NCI-H2227 (cell line): ENCODE results near the gene BAX.
"Not testable (repeated sequence)": the region's sequence is repeated elsewhere in the genome, so short reads cannot be mapped to it uniquely, and the experiment has no call there.

Source experiments
- DNase-seq: peaks from one replicate; lab custom pipeline; 2025; ENCODE audit not compliant: unreplicated experiment; lab: John Stamatoyannopoulos, UW

BAX gene

DNA sequence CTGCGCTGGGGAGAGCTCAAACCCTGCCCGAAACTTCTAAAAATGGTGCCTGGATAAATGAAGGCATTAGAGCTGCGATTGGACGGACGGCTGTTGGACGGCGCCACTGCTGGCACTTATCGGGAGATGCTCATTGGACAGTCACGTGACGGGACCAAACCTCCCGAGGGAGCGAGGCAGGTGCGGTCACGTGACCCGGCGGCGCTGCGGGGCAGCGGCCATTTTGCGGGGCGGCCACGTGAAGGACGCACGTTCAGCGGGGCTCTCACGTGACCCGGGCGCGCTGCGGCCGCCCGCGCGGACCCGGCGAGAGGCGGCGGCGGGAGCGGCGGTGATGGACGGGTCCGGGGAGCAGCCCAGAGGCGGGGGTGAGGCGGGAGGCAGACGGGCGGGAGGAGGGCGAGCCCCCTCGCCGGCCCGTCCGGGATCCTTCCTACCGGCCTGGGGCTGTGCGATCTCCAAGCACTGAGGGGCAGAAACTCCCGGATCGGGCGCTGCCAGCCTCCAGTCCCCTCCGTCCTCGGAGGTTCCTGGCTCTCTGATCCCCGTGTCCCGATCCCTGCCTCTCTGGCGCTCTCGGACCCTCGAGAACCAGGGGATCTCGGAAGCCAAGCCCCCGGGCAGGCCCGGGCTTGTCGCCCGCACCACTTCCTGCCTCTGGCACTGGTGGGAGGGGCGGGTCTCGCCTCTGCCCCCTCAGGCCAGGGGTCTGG lies at the start of gene BAX:
Gene BAX (plus strand): TSS at position 281 of the 713 bp plus-strand sequence. CDS start 54 bp downstream, at position 335.
- peak; percentile 98 for DNase-seq

DNA sequence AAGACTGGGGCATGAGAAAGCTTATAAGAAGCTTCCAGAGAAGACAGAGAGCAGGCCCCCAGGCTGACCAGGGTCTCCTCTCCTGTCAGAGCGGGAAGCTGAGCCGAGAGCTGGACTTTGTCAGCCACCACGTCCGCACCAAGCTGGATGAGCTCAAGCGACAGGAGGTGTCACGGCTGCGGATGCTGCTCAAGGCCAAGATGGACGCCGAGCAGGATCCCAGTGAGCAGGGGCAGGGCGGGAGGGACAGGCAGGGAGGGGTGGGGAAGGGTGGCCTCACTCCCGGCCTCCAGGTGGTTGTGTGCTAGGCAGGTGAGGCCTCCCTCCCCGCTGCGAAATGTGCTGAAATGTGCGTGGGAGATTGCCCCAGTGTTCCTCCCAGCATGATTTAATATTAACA lies 49.0 kb upstream of the BAX start:
- no peak for DNase-seq

DNA sequence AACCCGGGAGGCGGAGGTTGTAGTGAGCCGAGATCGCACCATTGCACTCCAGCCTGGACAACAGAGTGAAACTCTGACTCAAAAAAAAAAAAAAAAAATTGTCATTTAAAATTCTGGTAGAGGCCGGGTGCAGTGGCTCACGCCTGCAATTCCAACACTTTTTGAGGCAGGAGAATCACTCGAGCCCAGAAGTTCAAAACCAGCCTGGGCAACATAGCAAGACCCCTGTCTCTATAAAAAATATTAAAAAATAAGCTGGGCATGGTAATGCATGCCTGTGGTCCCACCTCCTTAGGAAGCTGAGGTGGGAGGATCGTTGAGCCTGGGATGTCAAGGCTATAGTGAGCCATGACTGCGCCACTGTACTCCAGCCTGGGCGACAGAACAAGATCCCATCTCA lies 48.4 kb upstream of the BAX start:
- no peak for DNase-seq

DNA sequence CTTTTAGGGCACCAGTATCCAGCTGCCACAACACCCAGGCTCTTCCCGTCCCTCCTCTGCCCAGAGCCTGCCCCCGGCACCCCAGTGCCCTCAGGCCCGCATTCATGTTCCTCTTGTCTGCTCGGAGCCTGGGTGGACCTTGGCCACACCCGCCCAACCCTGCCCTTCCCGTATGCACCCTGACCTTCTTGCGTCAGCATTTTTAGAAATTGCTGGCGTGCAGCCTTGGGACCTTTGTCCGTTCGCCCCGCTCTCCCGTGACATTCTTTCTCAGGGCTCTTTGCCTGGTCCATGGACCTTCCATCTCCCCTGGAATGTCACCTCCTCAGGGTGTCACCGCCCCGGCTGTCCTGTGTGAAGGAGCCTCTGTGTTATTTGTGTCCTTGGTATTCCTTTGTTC lies 47.0 kb upstream of the BAX start:
- no peak for DNase-seq

DNA sequence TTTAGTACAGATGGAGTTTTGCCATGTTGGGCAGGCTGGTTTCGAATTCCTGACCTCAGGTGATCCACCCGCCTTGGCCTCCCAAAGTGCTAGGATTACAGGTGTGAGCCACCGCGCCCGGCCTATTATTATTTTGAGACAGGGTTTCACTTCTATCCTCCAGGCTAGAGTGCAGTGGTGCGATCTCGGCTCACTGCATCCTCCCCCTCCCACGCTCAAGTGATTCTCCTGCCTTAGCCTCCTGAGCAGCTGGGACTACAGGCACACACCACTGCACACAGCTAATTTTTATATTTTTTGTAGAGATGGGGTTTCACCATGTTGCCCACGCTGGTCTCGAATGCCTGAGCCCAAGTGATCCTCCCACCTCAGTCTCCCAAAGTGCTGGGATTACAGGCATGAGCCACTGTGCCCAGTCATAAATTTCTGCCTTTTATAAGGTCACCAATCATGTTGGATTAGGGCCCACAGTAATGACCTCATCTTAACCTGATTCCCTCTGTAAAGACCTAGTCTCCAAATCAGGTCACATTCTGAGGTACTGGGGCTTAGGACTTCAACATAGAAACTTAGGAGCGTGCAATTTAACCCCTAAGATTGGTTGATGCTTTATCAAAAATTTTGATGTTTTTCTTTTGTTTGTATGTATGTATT lies 45.1 kb upstream of the BAX start:
- DNase-seq: not testable (repeated sequence)

DNA sequence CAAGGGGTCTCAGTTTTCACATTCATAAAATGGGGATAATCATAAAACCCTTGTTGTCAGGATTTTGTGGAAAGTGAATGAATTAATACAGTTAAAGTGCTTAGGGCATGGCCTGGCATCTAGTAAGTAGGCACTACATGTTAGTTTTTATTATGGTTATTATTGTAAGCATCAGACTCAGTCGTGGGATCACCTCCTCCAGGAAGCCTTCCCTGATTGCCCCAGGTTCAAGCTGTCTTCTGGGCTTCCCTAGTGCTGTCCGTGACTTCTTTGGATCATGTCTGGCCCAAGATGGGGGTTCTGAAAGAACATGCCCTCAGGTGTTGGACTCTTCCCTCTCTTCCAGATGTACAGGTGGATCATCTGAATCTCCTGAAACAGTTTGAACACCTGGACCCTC lies 43.9 kb upstream of the BAX start:
- DNase-seq: no peak

DNA sequence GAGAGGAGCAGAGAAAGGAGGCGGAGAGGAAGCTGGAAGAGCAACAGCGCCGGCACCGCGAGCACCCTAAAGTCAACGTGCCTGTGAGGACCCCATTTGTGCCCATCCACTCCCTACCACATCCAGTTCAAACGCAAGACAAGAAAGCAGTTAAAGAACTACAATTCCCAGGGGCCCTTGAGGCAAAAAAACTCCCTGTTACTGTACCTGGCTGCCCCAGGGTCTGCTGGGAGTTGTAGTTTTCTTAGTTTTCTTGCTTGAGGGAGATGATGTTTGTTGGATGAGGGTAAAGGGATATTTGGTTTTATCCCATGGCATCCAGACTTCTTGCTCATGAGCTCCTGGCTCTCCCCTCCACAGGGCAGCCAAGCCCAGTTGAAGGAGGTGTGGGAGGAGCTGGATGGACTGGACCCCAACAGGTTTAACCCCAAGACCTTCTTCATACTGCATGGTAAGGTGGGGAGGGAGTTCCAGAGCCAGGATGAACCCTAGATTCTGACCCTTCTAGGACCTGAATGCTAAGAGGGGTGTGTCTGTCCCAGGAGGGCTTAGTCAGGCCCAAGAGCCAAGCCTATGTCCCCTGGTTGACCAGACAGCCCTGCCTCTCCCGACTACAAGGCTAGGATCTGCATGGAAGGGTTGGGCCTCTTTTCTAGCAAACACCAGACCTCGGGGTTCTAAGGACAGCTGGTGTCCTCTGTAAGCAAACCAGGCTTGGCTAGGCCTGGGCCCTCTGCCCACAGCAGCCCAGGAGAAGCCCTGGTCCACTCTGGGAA lies 41.4 kb upstream of the BAX start:
- peak; percentile 15 for DNase-seq

DNA sequence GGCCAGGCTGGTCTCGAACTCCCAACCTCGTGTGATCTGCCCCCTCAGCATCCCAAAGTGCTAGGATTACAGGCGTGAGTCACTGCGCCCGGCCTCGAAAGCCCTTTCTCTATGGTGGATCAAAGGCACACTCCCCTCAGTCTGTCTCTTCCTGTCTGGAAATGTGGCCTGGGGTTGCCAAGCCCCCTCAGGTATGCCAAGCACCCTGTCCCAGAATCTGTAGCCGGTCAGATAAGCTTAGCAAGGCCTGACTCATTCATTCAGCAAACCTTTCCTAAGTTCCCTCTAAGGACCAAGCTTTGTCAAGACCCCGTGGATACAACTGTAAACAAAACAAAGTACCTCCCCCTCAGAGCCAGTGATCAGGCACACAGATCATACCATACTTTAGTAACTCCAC lies 40.5 kb upstream of the BAX start:
- no peak for DNase-seq

DNA sequence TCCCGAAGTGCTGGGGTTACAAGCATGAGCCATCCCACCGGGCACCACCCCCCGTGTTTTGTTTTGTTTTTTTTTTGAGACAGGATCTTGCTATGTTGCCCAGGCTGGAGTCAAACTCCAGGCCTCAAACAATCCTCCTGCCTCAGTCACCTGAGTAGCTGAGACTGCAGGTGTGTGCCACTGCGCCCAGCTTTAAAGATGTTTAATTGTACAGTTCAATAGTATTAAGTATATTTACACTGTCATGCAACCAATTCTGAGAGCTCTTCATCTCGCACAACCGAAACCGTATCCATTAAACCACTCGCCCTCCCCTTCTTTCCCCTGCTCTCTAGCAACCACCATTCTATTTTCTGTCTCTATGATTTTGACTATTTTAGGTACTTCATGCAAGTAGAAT lies 38.9 kb upstream of the BAX start:
- no peak for DNase-seq

DNA sequence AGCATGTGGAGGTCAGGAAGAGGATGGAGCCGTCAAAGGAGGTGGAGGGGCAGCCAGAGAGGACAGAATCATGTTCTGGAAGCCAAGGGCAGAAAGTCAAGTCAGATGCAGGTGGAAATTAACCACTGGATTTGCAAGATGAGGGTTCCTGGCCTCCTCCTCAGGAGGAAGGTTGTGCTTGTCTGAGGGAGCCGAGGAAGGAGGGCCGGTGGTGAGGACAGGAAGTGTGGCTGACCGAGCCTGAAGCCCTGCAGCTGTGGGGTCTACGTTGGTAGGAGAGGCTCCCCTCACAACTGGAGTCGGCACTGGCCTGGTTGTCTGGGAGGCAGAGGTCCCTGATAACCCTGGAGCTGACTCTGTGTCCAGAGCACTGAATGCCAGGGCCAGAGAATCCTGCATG lies 36.6 kb upstream of the BAX start:
- DNase-seq: no peak

DNA sequence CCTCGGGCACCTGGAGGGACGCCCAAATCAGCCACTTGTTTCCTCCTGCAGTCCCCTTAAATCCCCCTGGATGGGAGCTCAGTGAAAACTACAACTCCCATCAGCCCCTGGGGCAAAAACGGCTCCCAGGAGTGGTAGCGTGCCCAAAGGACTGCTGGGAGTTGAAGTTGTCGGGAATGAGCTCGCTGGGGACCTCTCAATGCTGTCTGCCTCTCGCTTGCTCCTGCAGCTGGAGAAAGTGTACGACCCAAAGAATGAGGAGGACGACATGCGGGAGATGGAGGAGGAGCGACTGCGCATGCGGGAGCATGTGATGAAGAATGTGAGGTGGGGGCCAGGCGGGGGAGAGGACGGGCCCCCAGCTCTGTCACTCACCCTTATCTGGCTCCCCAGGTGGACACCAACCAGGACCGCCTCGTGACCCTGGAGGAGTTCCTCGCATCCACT lies 35.9 kb upstream of the BAX start:
- DNase-seq: peak; percentile 11

DNA sequence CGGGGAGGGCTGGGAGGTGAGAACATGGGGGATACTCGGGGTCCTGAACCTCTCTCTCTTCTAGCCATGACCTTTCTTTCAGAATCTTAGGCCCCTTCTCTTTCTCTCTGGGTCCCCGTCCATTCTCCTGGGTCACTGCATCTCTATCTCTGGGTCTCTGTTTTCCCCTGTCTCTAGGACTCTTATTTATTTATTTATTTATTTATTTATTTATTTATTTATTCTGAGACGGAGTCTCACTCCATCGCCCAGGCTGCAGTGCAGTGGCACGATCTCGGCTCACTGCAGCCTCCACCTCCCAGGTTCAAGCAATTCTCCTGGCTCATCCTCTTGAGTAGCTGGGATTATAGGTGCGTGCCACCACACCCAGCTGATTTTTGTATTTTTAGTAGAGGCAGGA lies 35.4 kb upstream of the BAX start:
- DNase-seq: not testable (repeated sequence)

DNA sequence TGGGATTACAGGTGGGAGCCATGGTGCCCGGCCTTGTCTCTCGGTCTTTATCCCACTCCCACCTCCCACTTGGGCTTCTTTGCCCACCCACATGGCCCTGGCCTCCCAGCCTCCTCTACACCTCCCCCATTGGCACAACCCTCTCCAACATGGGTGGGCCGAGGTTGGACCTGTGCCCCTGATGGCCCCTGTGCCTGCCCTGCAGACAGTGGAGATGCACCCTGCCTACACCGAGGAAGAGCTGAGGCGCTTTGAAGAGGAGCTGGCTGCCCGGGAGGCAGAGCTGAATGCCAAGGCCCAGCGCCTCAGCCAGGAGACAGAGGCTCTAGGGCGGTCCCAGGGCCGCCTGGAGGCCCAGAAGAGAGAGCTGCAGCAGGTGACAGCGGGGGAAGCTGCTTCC lies 33.7 kb upstream of the BAX start:
- no peak for DNase-seq

DNA sequence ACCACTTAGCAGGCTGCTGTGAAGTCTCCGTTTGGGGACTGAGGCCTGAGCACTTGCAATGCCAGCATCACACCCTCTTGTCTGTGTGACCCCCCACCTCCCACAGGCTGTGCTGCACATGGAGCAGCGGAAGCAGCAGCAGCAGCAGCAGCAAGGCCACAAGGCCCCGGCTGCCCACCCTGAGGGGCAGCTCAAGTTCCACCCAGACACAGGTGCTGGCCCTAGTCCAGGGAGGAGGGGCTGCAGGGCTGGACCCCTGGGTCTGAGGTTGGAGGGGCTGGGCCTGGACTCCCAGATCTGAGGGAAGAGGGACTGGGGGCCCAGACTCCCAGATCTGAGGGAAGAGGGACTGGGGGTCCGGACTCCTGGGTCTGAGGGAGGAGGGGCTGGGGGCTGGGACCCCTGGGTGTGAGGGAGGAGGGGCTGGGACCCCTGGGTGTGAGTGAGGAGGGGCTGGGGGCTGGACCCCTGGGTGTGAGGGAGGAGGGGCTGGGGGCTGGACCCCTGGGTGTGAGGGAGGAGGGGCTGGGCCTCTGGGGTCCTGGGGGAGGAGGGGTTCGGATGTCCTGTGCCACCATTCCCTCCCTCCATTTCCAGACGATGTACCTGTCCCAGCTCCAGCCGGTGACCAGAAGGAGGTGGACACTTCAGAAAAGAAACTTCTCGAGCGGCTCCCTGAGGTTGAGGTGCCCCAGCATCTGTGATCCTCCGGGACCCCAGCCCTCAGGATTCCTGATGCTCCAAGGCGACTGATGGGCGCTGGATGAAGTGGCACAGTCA lies 32.8 kb upstream of the BAX start:
- DNase-seq: no peak

DNA sequence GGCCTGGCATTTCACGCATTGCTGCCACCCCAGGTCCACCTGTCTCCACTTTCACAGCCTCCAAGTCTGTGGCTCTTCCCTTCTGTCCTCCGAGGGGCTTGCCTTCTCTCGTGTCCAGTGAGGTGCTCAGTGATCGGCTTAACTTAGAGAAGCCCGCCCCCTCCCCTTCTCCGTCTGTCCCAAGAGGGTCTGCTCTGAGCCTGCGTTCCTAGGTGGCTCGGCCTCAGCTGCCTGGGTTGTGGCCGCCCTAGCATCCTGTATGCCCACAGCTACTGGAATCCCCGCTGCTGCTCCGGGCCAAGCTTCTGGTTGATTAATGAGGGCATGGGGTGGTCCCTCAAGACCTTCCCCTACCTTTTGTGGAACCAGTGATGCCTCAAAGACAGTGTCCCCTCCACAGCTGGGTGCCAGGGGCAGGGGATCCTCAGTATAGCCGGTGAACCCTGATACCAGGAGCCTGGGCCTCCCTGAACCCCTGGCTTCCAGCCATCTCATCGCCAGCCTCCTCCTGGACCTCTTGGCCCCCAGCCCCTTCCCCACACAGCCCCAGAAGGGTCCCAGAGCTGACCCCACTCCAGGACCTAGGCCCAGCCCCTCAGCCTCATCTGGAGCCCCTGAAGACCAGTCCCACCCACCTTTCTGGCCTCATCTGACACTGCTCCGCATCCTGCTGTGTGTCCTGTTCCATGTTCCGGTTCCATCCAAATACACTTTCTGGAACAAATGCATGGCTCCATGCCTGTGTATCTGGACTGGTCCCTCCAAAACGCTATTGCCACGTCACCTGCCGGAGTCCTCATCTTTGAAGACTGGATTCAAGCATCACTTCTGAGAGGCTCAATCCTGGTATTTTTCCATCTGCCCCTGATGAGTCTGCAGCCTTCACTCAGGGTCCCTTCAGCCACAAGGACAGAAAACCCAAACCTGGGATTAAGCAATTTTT lies 31.9 kb upstream of the BAX start:
- no peak for DNase-seq

DNA sequence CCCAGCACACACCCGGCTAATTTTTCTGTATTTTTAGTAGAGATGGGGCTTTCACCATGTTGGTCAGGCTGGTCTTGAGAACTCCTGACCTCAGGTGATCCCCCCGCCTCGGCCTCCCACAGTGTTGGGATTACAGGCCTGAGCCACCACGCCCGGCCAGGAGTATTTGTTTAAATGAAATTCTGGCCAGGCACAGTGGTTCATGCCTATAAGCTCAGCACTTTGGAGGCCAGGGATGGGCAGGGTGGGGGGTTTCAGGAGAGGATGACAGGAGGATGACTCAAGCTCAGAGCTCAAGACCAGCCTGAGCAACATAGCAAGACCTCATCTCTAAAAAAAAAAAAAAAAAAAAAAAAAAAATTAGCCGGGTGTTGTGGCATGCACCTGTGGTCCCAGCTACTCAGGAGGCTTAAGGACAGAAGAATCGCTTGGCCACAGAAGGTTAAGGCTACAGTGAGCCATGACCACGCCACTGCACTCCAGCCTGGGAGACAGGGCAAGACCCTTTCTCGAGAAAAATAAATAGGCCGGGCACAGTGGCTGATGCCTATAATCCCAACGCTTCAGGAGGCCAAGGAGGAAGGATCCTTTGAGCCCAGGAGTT lies 29.3 kb upstream of the BAX start:
- DNase-seq: no peak

DNA sequence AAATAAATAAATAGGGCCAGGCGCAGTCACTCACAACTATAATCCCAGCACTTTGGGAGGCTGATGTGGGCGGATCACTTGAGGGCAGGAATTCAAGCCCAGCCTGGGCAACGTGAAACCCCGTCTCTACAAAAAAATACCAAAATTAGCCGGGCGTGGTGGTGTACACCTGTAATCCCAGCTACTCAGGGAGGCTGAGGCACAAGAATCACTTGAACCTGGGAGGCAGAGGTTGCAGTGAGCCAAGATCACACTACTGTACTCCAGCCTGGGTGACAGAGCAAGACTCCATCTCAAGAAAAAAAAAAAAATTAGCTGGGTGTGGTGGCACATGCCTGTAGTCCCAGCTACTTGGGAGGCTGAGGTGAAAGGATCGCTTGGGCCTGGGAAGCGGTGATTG lies 28.8 kb upstream of the BAX start:
- not testable (repeated sequence) for DNase-seq

DNA sequence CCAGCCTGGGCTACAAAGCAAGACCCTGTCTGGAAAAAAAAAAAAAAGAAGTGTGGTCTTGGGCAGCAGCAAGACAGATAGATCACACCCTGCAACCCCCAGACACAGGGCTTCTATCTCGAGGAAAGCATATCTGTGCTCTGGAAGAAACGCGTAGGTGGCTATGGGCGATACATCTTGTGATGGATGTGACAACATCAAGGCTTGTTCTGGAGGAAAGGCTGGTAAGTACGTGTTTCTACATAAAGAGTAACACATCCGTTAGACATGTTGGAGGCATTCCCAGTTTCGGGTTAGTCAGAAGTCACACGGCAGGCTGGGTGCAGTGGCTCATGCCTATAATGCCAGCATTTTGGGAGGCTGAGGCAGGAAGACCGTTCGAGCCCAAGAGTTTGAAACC lies 27.8 kb upstream of the BAX start:
- no peak for DNase-seq

DNA sequence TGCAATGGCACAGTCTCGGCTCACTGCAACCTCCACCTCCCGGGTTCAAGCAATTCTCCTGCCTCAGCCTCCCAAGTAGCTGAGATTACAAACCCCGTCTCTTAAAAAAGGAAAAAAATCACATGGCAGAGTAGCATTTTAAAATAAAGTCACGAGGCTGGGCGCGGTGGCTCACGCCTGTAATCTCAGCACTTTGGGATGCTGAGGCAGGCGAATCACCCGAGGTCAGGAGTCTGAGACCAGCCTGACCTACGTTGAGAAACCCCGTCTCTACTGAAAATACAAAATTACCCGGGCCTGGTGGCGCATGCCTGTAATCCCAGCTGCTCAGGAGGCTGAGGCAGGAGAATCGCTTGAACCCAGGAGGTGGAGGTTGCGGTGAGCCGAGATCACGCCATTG lies 27.0 kb upstream of the BAX start:
- not testable (repeated sequence) for DNase-seq
